ENCODE data around the gene GIMAP2.

DNA sequence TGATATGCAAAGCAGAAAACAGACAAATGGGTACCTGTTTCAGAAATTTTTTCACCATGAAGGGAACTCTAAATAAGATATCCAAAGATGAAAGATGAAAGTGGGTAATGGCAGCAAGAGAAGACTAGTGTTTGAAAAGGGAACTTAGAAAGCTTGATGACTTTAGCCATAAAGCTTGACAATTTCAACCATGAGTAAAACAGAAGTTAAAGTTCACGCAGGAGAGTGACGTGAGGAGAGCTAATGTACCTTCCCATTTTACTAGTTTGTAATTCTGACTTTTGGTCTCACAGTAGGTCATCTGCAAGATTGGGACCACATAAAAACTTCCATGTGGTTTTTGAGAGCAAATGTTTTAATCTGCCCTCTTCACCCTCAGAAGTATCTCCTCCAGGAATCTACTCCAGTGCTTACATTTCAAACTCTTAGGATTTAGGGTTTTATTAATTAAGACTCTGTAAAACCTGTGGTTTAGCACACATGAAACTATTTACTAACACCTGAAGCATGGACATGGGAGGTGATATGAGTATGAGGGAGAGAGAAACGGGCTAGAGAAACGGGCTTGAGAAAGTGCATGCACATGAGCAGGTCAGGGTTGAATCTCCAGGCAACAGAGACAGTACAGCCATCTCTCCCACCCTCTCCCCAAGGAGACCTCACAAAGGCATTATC lies 24.4 kb upstream of the GIMAP2 start:
- TF ChIP-seq ZNF565 (CRISPR knock-in tag; conservative IDR thresholded peaks at IDR 0.05; ENCODE audit: low read depth) (no peak), ESRRG (CRISPR knock-in tag; IDR thresholded peaks at IDR 0.05) (no peak), ZFP30 (CRISPR knock-in tag; IDR thresholded peaks at IDR 0.05) (no peak), CSDC2 (CRISPR knock-in tag; IDR thresholded peaks at IDR 0.05) (no peak), ZC3H10 (CRISPR knock-in tag; IDR thresholded peaks at IDR 0.05) (no peak), OSR1 (CRISPR knock-in tag; IDR thresholded peaks at IDR 0.05) (no peak), BACH2 (CRISPR knock-in tag; IDR thresholded peaks at IDR 0.05; ENCODE audit: borderline replicate concordance) (no peak), ZNF70 (CRISPR knock-in tag; IDR thresholded peaks at IDR 0.05) (no peak), ZNF8 (CRISPR knock-in tag; IDR thresholded peaks at IDR 0.05) (no peak), TOX (CRISPR knock-in tag; IDR thresholded peaks at IDR 0.05; ENCODE audit: borderline replicate concordance) (no peak), ISL1 (CRISPR knock-in tag; IDR thresholded peaks at IDR 0.05) (no peak)
- TF ChIP-seq, protein P1, sequence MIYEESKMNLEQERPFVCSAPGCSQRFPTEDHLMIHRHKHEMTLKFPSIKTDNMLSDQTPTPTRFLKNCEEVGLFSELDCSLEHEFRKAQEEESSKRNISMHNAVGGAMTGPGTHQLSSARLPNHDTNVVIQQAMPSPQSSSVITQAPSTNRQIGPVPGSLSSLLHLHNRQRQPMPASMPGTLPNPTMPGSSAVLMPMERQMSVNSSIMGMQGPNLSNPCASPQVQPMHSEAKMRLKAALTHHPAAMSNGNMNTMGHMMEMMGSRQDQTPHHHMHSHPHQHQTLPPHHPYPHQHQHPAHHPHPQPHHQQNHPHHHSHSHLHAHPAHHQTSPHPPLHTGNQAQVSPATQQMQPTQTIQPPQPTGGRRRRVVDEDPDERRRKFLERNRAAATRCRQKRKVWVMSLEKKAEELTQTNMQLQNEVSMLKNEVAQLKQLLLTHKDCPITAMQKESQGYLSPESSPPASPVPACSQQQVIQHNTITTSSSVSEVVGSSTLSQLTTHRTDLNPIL (CRISPR knock-in tag; IDR thresholded peaks at IDR 0.05; ENCODE audit: low read depth), result no peak
- TF ChIP-seq, protein P2, sequence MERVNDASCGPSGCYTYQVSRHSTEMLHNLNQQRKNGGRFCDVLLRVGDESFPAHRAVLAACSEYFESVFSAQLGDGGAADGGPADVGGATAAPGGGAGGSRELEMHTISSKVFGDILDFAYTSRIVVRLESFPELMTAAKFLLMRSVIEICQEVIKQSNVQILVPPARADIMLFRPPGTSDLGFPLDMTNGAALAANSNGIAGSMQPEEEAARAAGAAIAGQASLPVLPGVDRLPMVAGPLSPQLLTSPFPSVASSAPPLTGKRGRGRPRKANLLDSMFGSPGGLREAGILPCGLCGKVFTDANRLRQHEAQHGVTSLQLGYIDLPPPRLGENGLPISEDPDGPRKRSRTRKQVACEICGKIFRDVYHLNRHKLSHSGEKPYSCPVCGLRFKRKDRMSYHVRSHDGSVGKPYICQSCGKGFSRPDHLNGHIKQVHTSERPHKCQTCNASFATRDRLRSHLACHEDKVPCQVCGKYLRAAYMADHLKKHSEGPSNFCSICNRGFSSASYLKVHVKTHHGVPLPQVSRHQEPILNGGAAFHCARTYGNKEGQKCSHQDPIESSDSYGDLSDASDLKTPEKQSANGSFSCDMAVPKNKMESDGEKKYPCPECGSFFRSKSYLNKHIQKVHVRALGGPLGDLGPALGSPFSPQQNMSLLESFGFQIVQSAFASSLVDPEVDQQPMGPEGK (CRISPR knock-in tag; IDR thresholded peaks at IDR 0.05; ENCODE audit: borderline replicate concordance), result no peak
- TF ChIP-seq, protein P3, sequence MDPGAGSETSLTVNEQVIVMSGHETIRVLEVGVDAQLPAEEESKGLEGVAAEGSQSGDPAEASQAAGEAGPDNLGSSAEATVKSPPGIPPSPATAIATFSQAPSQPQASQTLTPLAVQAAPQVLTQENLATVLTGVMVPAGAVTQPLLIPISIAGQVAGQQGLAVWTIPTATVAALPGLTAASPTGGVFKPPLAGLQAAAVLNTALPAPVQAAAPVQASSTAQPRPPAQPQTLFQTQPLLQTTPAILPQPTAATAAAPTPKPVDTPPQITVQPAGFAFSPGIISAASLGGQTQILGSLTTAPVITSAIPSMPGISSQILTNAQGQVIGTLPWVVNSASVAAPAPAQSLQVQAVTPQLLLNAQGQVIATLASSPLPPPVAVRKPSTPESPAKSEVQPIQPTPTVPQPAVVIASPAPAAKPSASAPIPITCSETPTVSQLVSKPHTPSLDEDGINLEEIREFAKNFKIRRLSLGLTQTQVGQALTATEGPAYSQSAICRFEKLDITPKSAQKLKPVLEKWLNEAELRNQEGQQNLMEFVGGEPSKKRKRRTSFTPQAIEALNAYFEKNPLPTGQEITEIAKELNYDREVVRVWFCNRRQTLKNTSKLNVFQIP (CRISPR knock-in tag; IDR thresholded peaks at IDR 0.05; ENCODE audit: borderline replicate concordance, low read depth), result no peak
